HepG2 (cell line): ENCODE data around the gene ZBTB45. TPM values are rescaled to one million over a fixed set of nuclear protein-coding genes. Genes with fewer than 3 reads are reported as not detected.
A peak's percentile ranks its signal among the peaks of the same experiment; 100 is the strongest.

Experiments used
- FOSL2 ChIP-seq: sonication (generic); formaldehyde crosslinking; IDR thresholded peaks from 2 replicates; pipeline ENCODE4 v1.4.0; 2020; ENCODE audit warnings: missing genetic modification reagents
- GATA4 ChIP-seq: sonication (generic); IDR thresholded peaks from 2 replicates; pipeline ENCODE4 v1.6.1; 2016; ENCODE audit warnings: antibody characterized with exemption, low read depth, borderline replicate concordance
- polyA plus RNA-seq, 8 experiments: library from polyadenylated mRNA; depleted of rRNA in 3 of 8; stranded (reverse) in 7 of 8; unstranded in 1 of 8; fragments of >200 nt; fragmentation: Illumina TruSeq in 4 of 8; extraction: Trizol in 4 of 8; gene quantifications; 2 replicates each; pipeline versions ENCODE4 v1.2.1 to v1.2.3, GENCODE V29; 2011 to 2016; ENCODE audit warnings: low read depth in 4 of 8, missing spikeins in 1 of 8, mixed read lengths in 1 of 8; ENCODE audit not compliant: insufficient read depth in 1 of 8
- total RNA-seq, 5 experiments: library from RNA; depleted of rRNA; stranded (reverse); fragments of >200 nt; fragmentation: Illumina TruSeq; extraction: Trizol; gene quantifications; 2 replicates each; pipeline ENCODE4 v1.2.3, GENCODE V29; 2016; ENCODE audit warnings: low read depth in 1 of 5
- TF ChIP-seq, protein P1 (sequence below): IDR thresholded peaks from 2 replicates; pipeline ENCODE4 v1.6.1; 2018; ENCODE audit warnings: missing genetic modification reagents, mild to moderate bottlenecking, missing compliant biosample characterization
- TF ChIP-seq, protein P2 (sequence below): sonication (generic); formaldehyde crosslinking; IDR thresholded peaks from 2 replicates; pipeline ENCODE4 v1.4.0; 2020; ENCODE audit warnings: mild to moderate bottlenecking, missing genetic modification reagents
- TF ChIP-seq, protein P3 (sequence below): sonication (generic); formaldehyde crosslinking; conservative IDR thresholded peaks from 2 replicates; pipeline ENCODE4 v1.4.0; 2020; ENCODE audit warnings: mild to moderate bottlenecking, missing genetic modification reagents, moderate library complexity
- TF ChIP-seq, protein P4 (sequence below): sonication (generic); formaldehyde crosslinking; IDR thresholded peaks from 2 replicates; pipeline ENCODE4 v1.4.0; 2020; ENCODE audit warnings: missing genetic modification reagents, borderline replicate concordance

ZBTB45 gene
- total and polyA plus RNA-seq, 2 of the 13 experiments (the other 11 are each of a cell fraction or from before 2014, with no cell fraction given), result 3.0 to 3.7 TPM

DNA sequence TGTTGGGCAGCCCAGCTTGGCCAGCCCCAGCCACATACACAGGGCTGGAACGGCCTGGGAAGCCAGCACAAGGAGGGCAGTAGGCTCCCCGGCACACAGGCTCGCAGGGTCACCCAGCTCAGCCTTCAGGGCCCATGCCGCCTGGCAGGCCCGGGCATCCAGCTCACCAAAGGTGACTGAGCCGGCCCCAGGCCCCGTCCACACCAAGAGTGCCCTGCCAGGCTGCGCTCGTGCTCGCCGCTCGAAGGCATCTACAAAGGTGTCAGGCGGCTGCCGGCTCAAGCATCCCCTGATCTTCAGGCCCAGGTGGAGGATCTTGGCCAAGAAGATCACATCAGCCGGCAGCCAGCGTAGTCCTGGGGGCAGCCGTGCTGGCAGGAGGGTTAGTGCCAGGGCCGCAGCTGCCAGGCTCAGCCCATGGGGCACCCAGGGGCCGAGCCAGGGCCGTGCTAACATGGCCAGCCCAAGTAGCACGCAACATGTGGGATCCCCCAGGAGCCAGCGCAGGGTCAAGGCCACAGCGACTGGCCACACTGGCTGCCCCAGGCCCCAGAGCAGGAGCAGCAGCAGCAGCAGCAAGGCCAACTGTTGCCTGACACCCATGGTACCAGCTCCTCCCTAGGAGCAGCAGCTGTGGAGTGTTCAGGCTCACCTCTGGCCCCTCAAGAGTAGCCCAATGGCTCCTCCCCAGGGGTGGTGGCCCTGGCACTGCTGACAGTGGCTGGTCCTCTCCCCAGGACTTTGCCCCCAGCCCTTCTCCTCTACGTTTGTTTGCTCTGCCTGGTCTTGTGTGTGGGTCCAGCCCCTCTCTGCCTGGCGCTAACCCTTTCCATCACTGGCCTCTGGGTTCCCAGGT is 8.0 kb downstream of the ZBTB45 start, which contains the start of gene SLC27A5 (continued):
- TF ChIP-seq FOSL2 (CRISPR knock-in tag), result peak; percentile 49; the same call in 1 of the 2 replicates
- TF ChIP-seq, protein P1, sequence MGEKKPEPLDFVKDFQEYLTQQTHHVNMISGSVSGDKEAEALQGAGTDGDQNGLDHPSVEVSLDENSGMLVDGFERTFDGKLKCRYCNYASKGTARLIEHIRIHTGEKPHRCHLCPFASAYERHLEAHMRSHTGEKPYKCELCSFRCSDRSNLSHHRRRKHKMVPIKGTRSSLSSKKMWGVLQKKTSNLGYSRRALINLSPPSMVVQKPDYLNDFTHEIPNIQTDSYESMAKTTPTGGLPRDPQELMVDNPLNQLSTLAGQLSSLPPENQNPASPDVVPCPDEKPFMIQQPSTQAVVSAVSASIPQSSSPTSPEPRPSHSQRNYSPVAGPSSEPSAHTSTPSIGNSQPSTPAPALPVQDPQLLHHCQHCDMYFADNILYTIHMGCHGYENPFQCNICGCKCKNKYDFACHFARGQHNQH (CRISPR knock-in tag), result 0 out of 2 replicates have a peak, but pooled peaks have one; percentile 56
- TF ChIP-seq, protein P2, sequence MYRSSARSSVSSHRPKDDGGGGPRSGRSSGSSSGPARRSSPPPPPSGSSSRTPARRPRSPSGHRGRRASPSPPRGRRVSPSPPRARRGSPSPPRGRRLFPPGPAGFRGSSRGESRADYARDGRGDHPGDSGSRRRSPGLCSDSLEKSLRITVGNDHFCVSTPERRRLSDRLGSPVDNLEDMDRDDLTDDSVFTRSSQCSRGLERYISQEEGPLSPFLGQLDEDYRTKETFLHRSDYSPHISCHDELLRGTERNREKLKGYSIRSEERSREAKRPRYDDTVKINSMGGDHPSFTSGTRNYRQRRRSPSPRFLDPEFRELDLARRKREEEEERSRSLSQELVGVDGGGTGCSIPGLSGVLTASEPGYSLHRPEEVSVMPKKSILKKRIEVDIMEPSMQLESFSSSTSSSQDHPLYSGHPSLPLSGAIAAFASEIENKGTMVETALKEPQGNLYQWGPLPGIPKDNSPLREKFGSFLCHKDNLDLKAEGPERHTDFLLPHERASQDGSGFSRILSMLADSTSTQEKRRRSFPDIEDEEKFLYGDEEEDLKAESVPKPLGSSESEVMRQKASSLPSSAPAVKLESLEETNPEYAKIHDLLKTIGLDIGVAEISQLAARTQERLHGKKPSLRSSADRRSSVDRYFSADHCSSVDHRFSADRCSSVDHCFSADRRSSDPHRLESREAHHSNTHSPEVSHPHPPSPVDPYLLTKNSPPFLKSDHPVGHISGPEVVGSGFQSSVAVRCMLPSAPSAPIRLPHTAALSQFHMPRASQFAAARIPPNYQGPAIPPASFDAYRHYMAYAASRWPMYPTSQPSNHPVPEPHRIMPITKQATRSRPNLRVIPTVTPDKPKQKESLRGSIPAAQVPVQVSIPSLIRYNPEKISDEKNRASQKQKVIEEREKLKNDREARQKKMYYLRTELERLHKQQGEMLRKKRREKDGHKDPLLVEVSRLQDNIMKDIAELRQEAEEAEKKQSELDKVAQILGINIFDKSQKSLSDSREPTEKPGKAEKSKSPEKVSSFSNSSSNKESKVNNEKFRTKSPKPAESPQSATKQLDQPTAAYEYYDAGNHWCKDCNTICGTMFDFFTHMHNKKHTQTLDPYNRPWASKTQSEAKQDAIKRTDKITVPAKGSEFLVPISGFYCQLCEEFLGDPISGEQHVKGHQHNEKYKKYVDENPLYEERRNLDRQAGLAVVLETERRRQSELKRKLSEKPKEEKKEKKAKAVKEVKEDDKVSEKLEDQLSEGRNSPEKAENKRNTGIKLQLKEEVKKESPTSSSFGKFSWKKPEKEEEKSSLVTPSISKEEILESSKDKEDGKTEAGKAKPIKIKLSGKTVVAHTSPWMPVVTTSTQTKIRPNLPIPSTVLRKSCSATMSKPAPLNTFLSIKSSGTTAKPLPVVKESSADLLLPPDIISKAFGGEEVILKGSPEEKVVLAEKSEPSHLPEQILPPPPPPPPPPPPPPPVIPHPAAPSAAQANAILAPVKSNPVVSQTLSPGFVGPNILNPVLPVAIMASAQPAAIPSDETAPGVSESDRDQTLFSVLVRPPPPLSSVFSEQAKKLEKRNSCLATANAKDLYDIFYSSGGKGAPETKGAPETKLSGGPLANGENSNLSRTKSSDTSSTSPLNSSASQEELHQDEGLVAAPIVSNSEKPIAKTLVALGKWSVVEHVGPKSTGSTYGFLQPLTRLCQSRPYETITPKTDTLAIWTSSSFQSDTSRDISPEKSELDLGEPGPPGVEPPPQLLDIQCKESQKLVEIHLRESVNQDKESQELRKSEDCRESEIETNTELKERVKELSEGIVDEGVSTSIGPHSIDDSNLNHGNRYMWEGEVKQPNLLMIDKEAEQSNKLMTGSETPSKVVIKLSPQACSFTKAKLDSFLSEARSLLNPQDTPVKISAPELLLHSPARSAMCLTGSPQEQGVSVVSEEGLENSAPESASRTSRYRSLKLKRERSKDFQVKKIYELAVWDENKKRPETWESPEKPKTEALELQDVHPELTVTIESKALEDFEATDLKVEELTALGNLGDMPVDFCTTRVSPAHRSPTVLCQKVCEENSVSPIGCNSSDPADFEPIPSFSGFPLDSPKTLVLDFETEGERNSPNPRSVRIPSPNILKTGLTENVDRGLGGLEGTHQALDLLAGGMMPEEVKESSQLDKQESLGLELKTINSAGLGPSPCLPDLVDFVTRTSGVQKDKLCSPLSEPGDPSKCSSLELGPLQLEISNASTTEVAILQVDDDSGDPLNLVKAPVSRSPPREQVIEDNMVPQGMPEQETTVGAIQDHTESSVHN (CRISPR knock-in tag), result no peak; the same call in 1 of the 2 replicates
- TF ChIP-seq GATA4, result 0 out of 2 replicates have a peak, but pooled peaks have one; percentile 21
- TF ChIP-seq, protein P3, sequence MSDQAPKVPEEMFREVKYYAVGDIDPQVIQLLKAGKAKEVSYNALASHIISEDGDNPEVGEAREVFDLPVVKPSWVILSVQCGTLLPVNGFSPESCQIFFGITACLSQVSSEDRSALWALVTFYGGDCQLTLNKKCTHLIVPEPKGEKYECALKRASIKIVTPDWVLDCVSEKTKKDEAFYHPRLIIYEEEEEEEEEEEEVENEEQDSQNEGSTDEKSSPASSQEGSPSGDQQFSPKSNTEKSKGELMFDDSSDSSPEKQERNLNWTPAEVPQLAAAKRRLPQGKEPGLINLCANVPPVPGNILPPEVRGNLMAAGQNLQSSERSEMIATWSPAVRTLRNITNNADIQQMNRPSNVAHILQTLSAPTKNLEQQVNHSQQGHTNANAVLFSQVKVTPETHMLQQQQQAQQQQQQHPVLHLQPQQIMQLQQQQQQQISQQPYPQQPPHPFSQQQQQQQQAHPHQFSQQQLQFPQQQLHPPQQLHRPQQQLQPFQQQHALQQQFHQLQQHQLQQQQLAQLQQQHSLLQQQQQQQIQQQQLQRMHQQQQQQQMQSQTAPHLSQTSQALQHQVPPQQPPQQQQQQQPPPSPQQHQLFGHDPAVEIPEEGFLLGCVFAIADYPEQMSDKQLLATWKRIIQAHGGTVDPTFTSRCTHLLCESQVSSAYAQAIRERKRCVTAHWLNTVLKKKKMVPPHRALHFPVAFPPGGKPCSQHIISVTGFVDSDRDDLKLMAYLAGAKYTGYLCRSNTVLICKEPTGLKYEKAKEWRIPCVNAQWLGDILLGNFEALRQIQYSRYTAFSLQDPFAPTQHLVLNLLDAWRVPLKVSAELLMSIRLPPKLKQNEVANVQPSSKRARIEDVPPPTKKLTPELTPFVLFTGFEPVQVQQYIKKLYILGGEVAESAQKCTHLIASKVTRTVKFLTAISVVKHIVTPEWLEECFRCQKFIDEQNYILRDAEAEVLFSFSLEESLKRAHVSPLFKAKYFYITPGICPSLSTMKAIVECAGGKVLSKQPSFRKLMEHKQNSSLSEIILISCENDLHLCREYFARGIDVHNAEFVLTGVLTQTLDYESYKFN (CRISPR knock-in tag), result peak; percentile 94
- TF ChIP-seq, protein P4, sequence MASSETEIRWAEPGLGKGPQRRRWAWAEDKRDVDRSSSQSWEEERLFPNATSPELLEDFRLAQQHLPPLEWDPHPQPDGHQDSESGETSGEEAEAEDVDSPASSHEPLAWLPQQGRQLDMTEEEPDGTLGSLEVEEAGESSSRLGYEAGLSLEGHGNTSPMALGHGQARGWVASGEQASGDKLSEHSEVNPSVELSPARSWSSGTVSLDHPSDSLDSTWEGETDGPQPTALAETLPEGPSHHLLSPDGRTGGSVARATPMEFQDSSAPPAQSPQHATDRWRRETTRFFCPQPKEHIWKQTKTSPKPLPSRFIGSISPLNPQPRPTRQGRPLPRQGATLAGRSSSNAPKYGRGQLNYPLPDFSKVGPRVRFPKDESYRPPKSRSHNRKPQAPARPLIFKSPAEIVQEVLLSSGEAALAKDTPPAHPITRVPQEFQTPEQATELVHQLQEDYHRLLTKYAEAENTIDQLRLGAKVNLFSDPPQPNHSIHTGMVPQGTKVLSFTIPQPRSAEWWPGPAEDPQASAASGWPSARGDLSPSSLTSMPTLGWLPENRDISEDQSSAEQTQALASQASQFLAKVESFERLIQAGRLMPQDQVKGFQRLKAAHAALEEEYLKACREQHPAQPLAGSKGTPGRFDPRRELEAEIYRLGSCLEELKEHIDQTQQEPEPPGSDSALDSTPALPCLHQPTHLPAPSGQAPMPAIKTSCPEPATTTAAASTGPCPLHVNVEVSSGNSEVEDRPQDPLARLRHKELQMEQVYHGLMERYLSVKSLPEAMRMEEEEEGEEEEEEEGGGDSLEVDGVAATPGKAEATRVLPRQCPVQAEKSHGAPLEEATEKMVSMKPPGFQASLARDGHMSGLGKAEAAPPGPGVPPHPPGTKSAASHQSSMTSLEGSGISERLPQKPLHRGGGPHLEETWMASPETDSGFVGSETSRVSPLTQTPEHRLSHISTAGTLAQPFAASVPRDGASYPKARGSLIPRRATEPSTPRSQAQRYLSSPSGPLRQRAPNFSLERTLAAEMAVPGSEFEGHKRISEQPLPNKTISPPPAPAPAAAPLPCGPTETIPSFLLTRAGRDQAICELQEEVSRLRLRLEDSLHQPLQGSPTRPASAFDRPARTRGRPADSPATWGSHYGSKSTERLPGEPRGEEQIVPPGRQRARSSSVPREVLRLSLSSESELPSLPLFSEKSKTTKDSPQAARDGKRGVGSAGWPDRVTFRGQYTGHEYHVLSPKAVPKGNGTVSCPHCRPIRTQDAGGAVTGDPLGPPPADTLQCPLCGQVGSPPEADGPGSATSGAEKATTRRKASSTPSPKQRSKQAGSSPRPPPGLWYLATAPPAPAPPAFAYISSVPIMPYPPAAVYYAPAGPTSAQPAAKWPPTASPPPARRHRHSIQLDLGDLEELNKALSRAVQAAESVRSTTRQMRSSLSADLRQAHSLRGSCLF (CRISPR knock-in tag), result no peak
